NCI-H1436 (cell line): ENCODE results near the gene LCP1.
"Not testable (repeated sequence)": the region's sequence is repeated elsewhere in the genome, so short reads cannot be mapped to it uniquely, and the experiment has no call there.

Experiments
- DNase-seq: peaks from one replicate; lab custom pipeline; 2025; lab: John Stamatoyannopoulos, UW

LCP1 gene

GRCh38 chr13:46181840-46182490 is at the start of gene LCP1:
Gene LCP1, minus strand, starts transcription at chr13:46182177. Its CDS starts 22,515 bp downstream, at chr13:46159662.
- DNase-seq: no peak

GRCh38 chr13:46229251-46229650 is 47.3 kb upstream of the LCP1 start:
- DNase-seq: no peak

GRCh38 chr13:46220234-46220633 is 38.3 kb upstream of the LCP1 start:
- DNase-seq: not testable (repeated sequence)

- DNase-seq: not testable (repeated sequence)
Measured at GRCh38 chr13:46214741-46215140, 32.8 kb upstream of the LCP1 start.

GRCh38 chr13:46213242-46213641 is 31.3 kb upstream of the LCP1 start:
- no peak for DNase-seq

- peak; percentile 36 for DNase-seq
Measured at GRCh38 chr13:46211483-46212351, 29.7 kb upstream of the LCP1 start, which contains the start of gene LRRC63. Gene LRRC63, plus strand, starts transcription at chr13:46211928. Its CDS starts 1,107 bp downstream, at chr13:46213035.

- DNase-seq: no peak
Measured at GRCh38 chr13:46211116-46211482, 29.1 kb upstream of the LCP1 start.

GRCh38 chr13:46210362-46211083 is 28.5 kb upstream of the LCP1 start:
- no peak for DNase-seq

- DNase-seq: no peak
Measured at GRCh38 chr13:46207828-46208227, 25.9 kb upstream of the LCP1 start.

GRCh38 chr13:46206143-46206542 is 24.2 kb upstream of the LCP1 start:
- no peak for DNase-seq

- DNase-seq: no peak
Measured at GRCh38 chr13:46202966-46203365, 21.0 kb upstream of the LCP1 start.

GRCh38 chr13:46202188-46202795 is 20.3 kb upstream of the LCP1 start:
- no peak for DNase-seq

- DNase-seq: no peak
Measured at GRCh38 chr13:46198696-46199193, 16.8 kb upstream of the LCP1 start.

- no peak for DNase-seq
Measured at GRCh38 chr13:46197299-46198048, 15.5 kb upstream of the LCP1 start.

GRCh38 chr13:46195016-46195415 is 13.0 kb upstream of the LCP1 start:
- no peak for DNase-seq

GRCh38 chr13:46192412-46192811 is 10.4 kb upstream of the LCP1 start:
- no peak for DNase-seq

GRCh38 chr13:46185634-46186033 is 3.7 kb upstream of the LCP1 start:
- no peak for DNase-seq

GRCh38 chr13:46184277-46184699 is 2.3 kb upstream of the LCP1 start:
- DNase-seq: no peak

- DNase-seq: no peak
Measured at GRCh38 chr13:46183018-46183946, 1.3 kb upstream of the LCP1 start.

GRCh38 chr13:46182491-46182877 is 507 bp upstream of the LCP1 start:
- no peak for DNase-seq
